GM13976 (cell line): ENCODE results near the gene CEBPE.

Experiments used
- DNase-seq: peaks from one replicate; pipeline ENCODE4 v3.0.0; 2012; ENCODE audit warnings: low spot score
- CTCF ChIP-seq: IDR thresholded peaks from 2 replicates; pipeline ENCODE4 v1.5.1; 2012; ENCODE audit warnings: borderline replicate concordance, mild to moderate bottlenecking; ENCODE audit not compliant: insufficient read depth; ENCODE audit errors: extremely low read depth, missing control alignments, control extremely low read depth
- in situ Hi-C: fragments of 300-500 bp; cut with MboI; formaldehyde crosslinking; loops from one replicate; pipeline ENCODE4 v1.12.0; 2022; ENCODE audit warnings: low sequenced_read_pairs, mixed read lengths, inconsistent platforms; ENCODE audit not compliant: unreplicated experiment

CEBPE gene

DNA sequence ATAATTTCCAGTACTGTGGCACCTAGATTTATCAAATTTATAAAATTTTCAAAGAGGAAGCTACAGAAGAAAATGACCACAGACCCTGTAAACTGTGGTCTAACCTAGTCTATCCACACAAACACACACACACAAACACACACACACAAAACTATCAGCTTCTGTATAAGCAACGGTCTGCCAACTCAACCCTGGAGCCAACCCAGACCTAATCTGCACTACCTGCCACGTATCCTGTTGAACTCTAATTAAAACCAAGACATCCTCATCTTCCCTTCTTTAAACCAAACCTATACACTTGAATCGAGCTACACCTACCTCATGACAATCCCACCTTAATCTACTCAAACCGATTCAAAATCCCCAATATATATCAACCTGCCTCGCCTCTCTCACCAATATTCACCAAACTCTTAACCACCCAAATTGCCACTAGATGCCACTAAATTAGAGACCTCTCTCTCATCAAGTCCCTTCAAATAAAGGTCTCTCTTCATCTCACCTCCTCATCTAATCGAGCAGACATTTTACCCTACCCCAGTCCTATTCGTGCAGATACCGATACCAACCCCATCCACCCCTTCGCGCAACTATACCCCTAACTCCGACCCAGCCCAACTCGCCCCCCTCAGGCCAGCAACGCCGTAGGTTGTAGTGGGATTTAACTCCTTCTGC, 24.9 kb downstream of the CEBPE start:
- no peak for DNase-seq
- peak; percentile 32 for TF ChIP-seq CTCF
- in situ Hi-C loops: no loop called here

GRCh38 chr14:23093526-23093925, 25.5 kb downstream of the CEBPE start:
- TF ChIP-seq CTCF: no peak
- in situ Hi-C loops: no loop called here
- no peak for DNase-seq

- in situ Hi-C loops: no loop called here
- no peak for DNase-seq
- no peak for TF ChIP-seq CTCF
Observed at GRCh38 chr14:23093104-23093503, 26.0 kb downstream of the CEBPE start.

DNA sequence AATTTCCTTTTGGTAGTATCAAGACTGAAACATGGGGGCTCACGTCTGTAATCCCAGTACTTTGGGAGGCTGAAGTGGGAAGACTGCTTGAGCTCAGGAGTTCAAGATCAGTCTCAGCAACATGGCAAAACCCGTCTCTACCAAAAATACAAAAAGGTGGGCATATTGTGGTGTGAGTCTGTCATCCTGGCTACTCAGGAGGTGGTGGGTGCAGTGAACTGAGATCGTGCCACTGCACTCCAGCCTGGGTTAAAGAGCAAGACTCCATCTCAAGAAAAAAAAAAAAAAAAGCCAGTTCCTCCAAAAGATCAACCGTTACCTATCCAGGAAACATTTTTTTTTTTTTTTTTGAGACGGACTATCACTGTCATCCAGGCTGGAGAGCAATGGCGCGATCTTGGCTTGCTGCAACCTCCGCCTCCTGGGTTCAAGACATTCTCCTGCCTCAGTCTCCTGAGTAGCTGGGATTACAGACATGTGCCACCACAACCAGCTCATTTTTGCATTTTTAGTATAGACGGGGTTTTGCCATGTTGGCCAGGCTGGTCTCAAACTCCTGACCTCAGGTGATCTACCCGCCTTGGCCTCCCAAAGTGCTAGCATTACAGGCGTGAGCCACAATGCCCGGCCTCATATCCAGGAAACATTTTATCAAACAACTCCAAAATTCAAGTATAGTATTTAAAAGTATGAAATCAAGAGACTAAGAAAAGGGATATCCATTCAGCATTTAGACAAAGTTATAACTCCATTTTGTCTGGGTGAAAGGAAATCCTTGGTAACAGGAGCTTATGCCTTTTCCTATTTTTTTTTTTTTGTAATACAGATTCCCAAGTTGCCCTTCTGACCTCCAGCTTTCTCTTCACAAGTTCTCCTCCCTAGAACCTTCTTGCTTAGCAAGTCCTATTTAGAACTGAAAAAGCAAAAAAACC, 27.5 kb downstream of the CEBPE start:
- DNase-seq: no peak
- in situ Hi-C loops: no loop called here
- no peak for TF ChIP-seq CTCF

GRCh38 chr14:23090254-23090636, 28.8 kb downstream of the CEBPE start:
- no peak for DNase-seq
- no peak for TF ChIP-seq CTCF
- in situ Hi-C loops: no loop called here

- TF ChIP-seq CTCF: no peak
- in situ Hi-C loops: no loop called here
- no peak for DNase-seq
Observed at GRCh38 chr14:23089498-23090253, 29.4 kb downstream of the CEBPE start.
